Loucy (cell line): ENCODE data around the gene KRTAP10-4.

Experiments
- H2AFZ ChIP-seq: fragments of 200-600 bp; sonication (generic); 2 replicates; pipeline ENCODE4 v1.6.0; 2016; ENCODE audit warnings: antibody characterized with exemption, mild to moderate bottlenecking, low read length, moderate library complexity
- H3F3A ChIP-seq: fragments of 200-600 bp; 2 replicates; pipeline ENCODE4 v1.6.0; 2016; ENCODE audit warnings: antibody characterized with exemption, low read depth, mild to moderate bottlenecking
- H3K27me3 ChIP-seq: fragments of 200-600 bp; sonication (generic); 2 replicates; pipeline ENCODE4 v1.6.1; 2014; ENCODE audit warnings: low read length, mild to moderate bottlenecking; ENCODE audit not compliant: insufficient read depth, poor library complexity, severe bottlenecking
- H3K36me3 ChIP-seq: fragments of 200-600 bp; sonication (generic); 2 replicates; pipeline ENCODE4 v1.6.1; 2016; ENCODE audit warnings: low read length; ENCODE audit not compliant: insufficient read depth
- H3K4me1 ChIP-seq: fragments of 200-600 bp; sonication (generic); 2 replicates; pipeline ENCODE4 v1.5.1; 2014; ENCODE audit warnings: low read length, mild to moderate bottlenecking; ENCODE audit not compliant: insufficient read depth, poor library complexity, severe bottlenecking
- H3K4me2 ChIP-seq: fragments of 200-600 bp; sonication (generic); 2 replicates; pipeline ENCODE4 v1.6.0; 2014; ENCODE audit warnings: antibody characterized with exemption, low read length, low read depth, mild to moderate bottlenecking; ENCODE audit not compliant: poor library complexity, severe bottlenecking
- H3K4me3 ChIP-seq: fragments of 200-600 bp; sonication (generic); 2 replicates; pipeline ENCODE4 v1.5.1; 2014; ENCODE audit warnings: low read length, mild to moderate bottlenecking, mixed read lengths; ENCODE audit not compliant: poor library complexity, severe bottlenecking
- H3K79me2 ChIP-seq: fragments of 200-600 bp; sonication (generic); 2 replicates; pipeline ENCODE4 v1.6.1; 2014; ENCODE audit warnings: low read length; ENCODE audit not compliant: insufficient read depth
- H3K9ac ChIP-seq: fragments of 200-600 bp; sonication (generic); 2 replicates; pipeline ENCODE4 v1.6.0; 2014; ENCODE audit warnings: mild to moderate bottlenecking, low read depth, low read length, moderate library complexity; ENCODE audit not compliant: poor library complexity, severe bottlenecking
- H3K9me2 ChIP-seq: fragments of 200-600 bp; sonication (generic); replicated peaks from 2 replicates; pipeline ENCODE4 v1.6.1; 2016; ENCODE audit warnings: low read depth, low read length, mixed read lengths
- H3K9me3 ChIP-seq: fragments of 200-600 bp; sonication (generic); 2 replicates; pipeline ENCODE4 v1.6.1; 2014; ENCODE audit warnings: mild to moderate bottlenecking, antibody characterized with exemption, low read length, low read depth; ENCODE audit not compliant: insufficient read depth
- H4K20me1 ChIP-seq: fragments of 200-600 bp; sonication (generic); 2 replicates; pipeline ENCODE4 v1.6.0; 2014; ENCODE audit warnings: antibody characterized with exemption, low read length, mild to moderate bottlenecking; ENCODE audit not compliant: insufficient read depth, poor library complexity, severe bottlenecking
- CTCF ChIP-seq: fragments of 200-600 bp; sonication (generic); conservative IDR thresholded peaks from 2 replicates; pipeline ENCODE4 v1.5.1; 2014; ENCODE audit warnings: mild to moderate bottlenecking, antibody characterized with exemption, low read length
- EZH2phosphoT487 ChIP-seq: fragments of 200-600 bp; IDR thresholded peaks from 2 replicates; pipeline ENCODE4 v1.6.1; 2018; ENCODE audit warnings: antibody characterized with exemption, mild to moderate bottlenecking, moderate library complexity, borderline replicate concordance

The KRTAP10-4 gene

GRCh38 chr21:44532712-44533111 lies 40.8 kb upstream of the KRTAP10-4 start:
- Histone ChIP-seq H3K79me2 (no peaks in the 10 kb centered on the region), H3K4me2 (no peak overlapping the region), H3K27me3 (no peaks in the 10 kb centered on the region), H4K20me1 (no peaks in the 10 kb centered on the region), H3K9ac (no peak overlapping the region), H2AFZ (no peak overlapping the region), H3K4me1 (no peaks in the 10 kb centered on the region), H3F3A (no peaks in the 10 kb centered on the region), H3K9me3 (no peaks in the 10 kb centered on the region; the same call in 1 of the 2 replicates), H3K36me3 (no peaks in the 10 kb centered on the region), H3K4me3 (no peak overlapping the region), H3K9me2 (no peaks in the 10 kb centered on the region)
- TF ChIP-seq CTCF, result no peak
- TF ChIP-seq EZH2phosphoT487, result no peak

GRCh38 chr21:44533121-44533890 lies 40.2 kb upstream of the KRTAP10-4 start:
- Histone ChIP-seq H4K20me1 (no peaks in the 10 kb centered on the region), H3K9ac (no peak overlapping the region), H3K27me3 (no peaks in the 10 kb centered on the region), H3K9me3 (no peaks in the 10 kb centered on the region; the same call in 1 of the 2 replicates), H2AFZ (no peak overlapping the region), H3K4me3 (no peak overlapping the region), H3K4me1 (no peaks in the 10 kb centered on the region), H3K9me2 (no peaks in the 10 kb centered on the region), H3K4me2 (no peak overlapping the region), H3F3A (no peaks in the 10 kb centered on the region), H3K79me2 (no peaks in the 10 kb centered on the region), H3K36me3 (no peaks in the 10 kb centered on the region)
- no peak for TF ChIP-seq EZH2phosphoT487
- TF ChIP-seq CTCF, result no peak

- no peaks in the 10 kb centered on the region for H3K4me1 ChIP-seq
- TF ChIP-seq CTCF (no peak), EZH2phosphoT487 (no peak)
- no peak overlapping the region for H3K9ac ChIP-seq
- H3K9me2 ChIP-seq, result no peaks in the 10 kb centered on the region
- H3F3A ChIP-seq, result no peaks in the 10 kb centered on the region
- H3K79me2 ChIP-seq, result no peaks in the 10 kb centered on the region
- no peaks in the 10 kb centered on the region for H3K36me3 ChIP-seq
- H4K20me1 ChIP-seq, result no peaks in the 10 kb centered on the region
- H3K27me3 ChIP-seq, result no peaks in the 10 kb centered on the region
- no peak overlapping the region for H3K4me2 ChIP-seq
- no peak overlapping the region for H2AFZ ChIP-seq
- H3K9me3 ChIP-seq, result no peaks in the 10 kb centered on the region; the same call in 1 of the 2 replicates
- H3K4me3 ChIP-seq, result no peak overlapping the region
Measured at GRCh38 chr21:44533891-44534627, 39.5 kb upstream of the KRTAP10-4 start.
